ENCODE measurements around the gene RESP18.
A peak's percentile ranks its signal among the peaks of the same experiment; 100 is the strongest.

RESP18 gene

GRCh38 chr2:219332542-219332941 is at the start of gene RESP18:
RESP18 (minus strand) TSS chr2:219332744.
- no peak for DNase-seq (ENCODE audit: low spot score)

- no peak for DNase-seq (ENCODE audit: low spot score)
Measured at GRCh38 chr2:219381448-219381847, 48.9 kb upstream of the RESP18 start.

- no peak for DNase-seq (ENCODE audit: low spot score)
Measured at GRCh38 chr2:219380926-219381325, 48.4 kb upstream of the RESP18 start.

- DNase-seq (ENCODE audit: low spot score), result no peak
Measured at GRCh38 chr2:219378163-219378851, 45.8 kb upstream of the RESP18 start.

GRCh38 chr2:219369447-219369861 is 36.9 kb upstream of the RESP18 start:
- DNase-seq (ENCODE audit: low spot score), result no peak

GRCh38 chr2:219368690-219369191 is 36.2 kb upstream of the RESP18 start:
- DNase-seq (ENCODE audit: low spot score), result peak; percentile 81

- peak; percentile 88 for DNase-seq (ENCODE audit: low spot score)
Measured at GRCh38 chr2:219362524-219363164, 30.1 kb upstream of the RESP18 start.

- DNase-seq (ENCODE audit: low spot score), result no peak
Measured at GRCh38 chr2:219362072-219362471, 29.5 kb upstream of the RESP18 start.

- peak; percentile 20 for DNase-seq (ENCODE audit: low spot score)
Measured at GRCh38 chr2:219358170-219359075, 25.9 kb upstream of the RESP18 start.

- no peak for DNase-seq (ENCODE audit: low spot score)
Measured at GRCh38 chr2:219356834-219357233, 24.3 kb upstream of the RESP18 start.

- DNase-seq (ENCODE audit: low spot score), result no peak
Measured at GRCh38 chr2:219354582-219354981, 22.0 kb upstream of the RESP18 start.

GRCh38 chr2:219353129-219353528 is 20.6 kb upstream of the RESP18 start:
- DNase-seq (ENCODE audit: low spot score), result no peak

- peak; percentile 73 for DNase-seq (ENCODE audit: low spot score)
Measured at GRCh38 chr2:219352448-219353023, 20.0 kb upstream of the RESP18 start.

- peak; percentile 84 for DNase-seq (ENCODE audit: low spot score)
Measured at GRCh38 chr2:219350710-219351221, 18.2 kb upstream of the RESP18 start.

GRCh38 chr2:219350215-219350614 is 17.7 kb upstream of the RESP18 start:
- DNase-seq (ENCODE audit: low spot score), result no peak

- DNase-seq (ENCODE audit: low spot score), result no peak
Measured at GRCh38 chr2:219344751-219345430, 12.3 kb upstream of the RESP18 start.

- DNase-seq (ENCODE audit: low spot score), result no peak
Measured at GRCh38 chr2:219335373-219335786, 2.8 kb upstream of the RESP18 start.

GRCh38 chr2:219334076-219334475 is 1.5 kb upstream of the RESP18 start:
- DNase-seq (ENCODE audit: low spot score), result no peak

GRCh38 chr2:219331560-219332213 is 857 bp downstream of the RESP18 start:
- peak; percentile 77 for DNase-seq (ENCODE audit: low spot score)

- no peak for DNase-seq (ENCODE audit: low spot score)
Measured at GRCh38 chr2:219327719-219328118, 4.8 kb downstream of the RESP18 start.

All from GM03348 (cell line).